Measurements from ENCODE around the gene PNMT. TPM values are rescaled to one million over a fixed set of nuclear protein-coding genes. Genes with fewer than 3 reads are reported as not detected.

PNMT gene
- total and polyA plus RNA-seq, 2 of the 13 experiments (the other 11 are each of a cell fraction or from before 2014, with no cell fraction given) = 0.25 TPM; not detected in 1

- no peak for TF ChIP-seq THAP8 (CRISPR knock-in tag; IDR thresholded peaks at IDR 0.05; ENCODE audit: borderline replicate concordance)
- TF ChIP-seq HMGXB4 (CRISPR knock-in tag; IDR thresholded peaks at IDR 0.05; ENCODE audit: borderline replicate concordance in 1 of 2, low read depth in 1 of 2) = 0 out of 4 replicates have a peak, but pooled peaks of 1 of the 2 experiments have one; percentile 3
These were observed 32.9 kb downstream of the PNMT start (continued) for GRCh38 chr17:39701012-39701783.

GRCh38 chr17:39701784-39702422, 33.6 kb downstream of the PNMT start:
- in situ Hi-C loops (cut with HindIII; ENCODE audit: extremely low pct_ligation_motif_present, low pct_unique_long_range_greater_than_20kb) = no loop called here
- WGBS (ENCODE audit: low lambda C conversion rate) = 43% methylated on average over 4 of the region's 4 CpGs
- peak overlapping the region; percentile 78 for H3K27ac ChIP-seq (ENCODE audit: extremely low read length, insufficient read depth, low read length)
- no peak for TF ChIP-seq ZFP36L1 (CRISPR knock-in tag; IDR thresholded peaks at IDR 0.05)
- TF ChIP-seq ZNF230 (CRISPR knock-in tag; IDR thresholded peaks at IDR 0.05) = no peak
- no peak for TF ChIP-seq AGO1 (IDR thresholded peaks at IDR 0.05; ENCODE audit: low read depth, low read length, poor library complexity, severe bottlenecking)
- TF ChIP-seq KLF9 (CRISPR knock-in tag; IDR thresholded peaks at IDR 0.05; ENCODE audit: low read depth) = no peak
- TF ChIP-seq NR2C2 (CRISPR knock-in tag; IDR thresholded peaks at IDR 0.05; ENCODE audit: borderline replicate concordance) = no peak
- no peak for TF ChIP-seq GTF3A (CRISPR knock-in tag; conservative IDR thresholded peaks at IDR 0.05)
- no peak for TF ChIP-seq HNF4A (CRISPR knock-in tag; IDR thresholded peaks at IDR 0.05)

More at GRCh38 chr17:39701784-39702422, 33.6 kb downstream of the PNMT start:
- CTCF ChIA-PET (ENCODE audit: low intra/inter-chr PET ratio, low total read pairs) = interaction anchor here (1.3 to 1.6 kb wide), 2 partner anchors 53 to 80 kb away, joined by 4 read pairs; no protein-coding TSS in a partner anchor
- ATAC-seq = no peak
- H3K4me2 ChIP-seq (ENCODE audit: low read depth, low read length) = peak overlapping the region; percentile 92
- peaks cover 69% of the 10 kb centered on the region for H3K4me1 ChIP-seq (ENCODE audit: insufficient read depth, low read length)
- H3K4me3 ChIP-seq (replicated peaks in 1 of 3; ENCODE audit: insufficient read depth in 1 of 3, low read depth in 2 of 3, low read length in 3 of 3) = peak overlapping the region; percentile 90 to 94 (median 90)
- peak overlapping the region; percentile 88 for H3K9ac ChIP-seq (ENCODE audit: insufficient read depth, low read depth, low read length)
- POLR2A ChIA-PET = interaction anchor here (0.9 to 6.6 kb wide), 12 partner anchors 8 to 397 kb away, joined by 3 to 118 read pairs (median 12); partner anchors contain the start of genes GRB7, MIEN1 and PGAP3
- H3K79me2 ChIP-seq (ENCODE audit: insufficient read depth, low read length) = peaks cover 63% of the 10 kb centered on the region
- H2AFZ ChIP-seq (ENCODE audit: low read length) = no peak overlapping the region
- no peaks in the 10 kb centered on the region for H3K27me3 ChIP-seq (ENCODE audit: control insufficient read depth in 1 of 2, insufficient read depth in 2 of 2, low read length in 2 of 2)
- peaks cover 14% of the 10 kb centered on the region; the same call in 1 of the 2 replicates for H4K20me1 ChIP-seq (ENCODE audit: insufficient read depth, low read length)
- no peak for DNase-seq (ENCODE audit: low spot score)
- peaks cover 6 to 9% of the 10 kb centered on the region in 2 experiments; a peak in 4 of 5 replicates for H3K36me3 ChIP-seq (replicated peaks in 1 of 2; ENCODE audit: control insufficient read depth in 1 of 2, insufficient read depth in 2 of 2, low read length in 2 of 2)
- FAIRE-seq = peak; percentile 21
- no peaks in the 10 kb centered on the region for H3K9me3 ChIP-seq (ENCODE audit: low read length)
- intact Hi-C loops (cut with micrococcal nuclease; ENCODE audit: unreplicated experiment) = no loop called here
- no TSS peak for BruUV-seq (replicated peaks)
